GM21360 (cell line): ENCODE data around the gene LRRC4.
A peak's percentile ranks its signal among the peaks of the same experiment; 100 is the strongest.

Experiments used
- ATAC-seq: cut with Tn5 transposase; IDR thresholded peaks from one replicate; pipeline ENCODE4 v1.9.1; 2021; ENCODE audit warnings: mild to moderate bottlenecking, moderate library complexity; ENCODE audit not compliant: unreplicated experiment

The LRRC4 gene

GRCh38 chr7:128030654-128031611, at the start of gene LRRC4:
TSS of gene LRRC4 (minus strand) at chr7:128031437. CDS start at chr7:128030640, 797 bp downstream.
- ATAC-seq = peak; percentile 48

GRCh38 chr7:128080169-128080568, 48.9 kb upstream of the LRRC4 start:
- ATAC-seq = no peak

- no peak for ATAC-seq
These were observed 47.1 kb upstream of the LRRC4 start for GRCh38 chr7:128078309-128078708.

- ATAC-seq = no peak
These were observed 45.6 kb upstream of the LRRC4 start for GRCh38 chr7:128076796-128077271.

GRCh38 chr7:128076196-128076795, 45.1 kb upstream of the LRRC4 start:
- no peak for ATAC-seq

- ATAC-seq = no peak
These were observed 44.2 kb upstream of the LRRC4 start for GRCh38 chr7:128075242-128076095.

- no peak for ATAC-seq
These were observed 43.5 kb upstream of the LRRC4 start for GRCh38 chr7:128074736-128075135.

- no peak for ATAC-seq
These were observed 43.1 kb upstream of the LRRC4 start for GRCh38 chr7:128074336-128074735.

GRCh38 chr7:128073671-128074310, 42.6 kb upstream of the LRRC4 start:
- no peak for ATAC-seq

GRCh38 chr7:128071801-128072200, 40.6 kb upstream of the LRRC4 start:
- no peak for ATAC-seq

- no peak for ATAC-seq
These were observed 40.1 kb upstream of the LRRC4 start for GRCh38 chr7:128071376-128071775.

- no peak for ATAC-seq
These were observed 38.4 kb upstream of the LRRC4 start for GRCh38 chr7:128069373-128070364.

- no peak for ATAC-seq
These were observed 37.5 kb upstream of the LRRC4 start for GRCh38 chr7:128068785-128069184.

GRCh38 chr7:128067983-128068382, 36.7 kb upstream of the LRRC4 start:
- ATAC-seq = no peak

- ATAC-seq = no peak
These were observed 35.6 kb upstream of the LRRC4 start for GRCh38 chr7:128066858-128067257.

GRCh38 chr7:128066395-128066794, 35.2 kb upstream of the LRRC4 start:
- ATAC-seq = no peak

- ATAC-seq = no peak
These were observed 34.6 kb upstream of the LRRC4 start for GRCh38 chr7:128065872-128066271.

- ATAC-seq = no peak
These were observed 31.9 kb upstream of the LRRC4 start for GRCh38 chr7:128063088-128063487.

GRCh38 chr7:128060018-128060417, 28.8 kb upstream of the LRRC4 start:
- no peak for ATAC-seq
